Panc1 (cell line): ENCODE data around the gene ADK.

Experiments used
- CTCF ChIP-seq: fragments of 450-650 bp; IDR thresholded peaks from 2 replicates; pipeline ENCODE4 v1.5.1; 2017; ENCODE audit warnings: mild to moderate bottlenecking
- POLR2AphosphoS5 ChIP-seq: IDR thresholded peaks from 2 replicates; pipeline ENCODE4 v1.6.1; 2012; ENCODE audit warnings: mild to moderate bottlenecking, low read depth, low read length, moderate library complexity
- REST ChIP-seq, 2 experiments: IDR thresholded peaks; 2 replicates each; pipeline ENCODE4 v1.6.1; 2011 to 2012; ENCODE audit warnings: low read depth in 2 of 2, control low read depth in 1 of 2, low read length in 1 of 2, mild to moderate bottlenecking in 1 of 2, moderate library complexity in 1 of 2; ENCODE audit not compliant: insufficient read depth in 1 of 2

DNA sequence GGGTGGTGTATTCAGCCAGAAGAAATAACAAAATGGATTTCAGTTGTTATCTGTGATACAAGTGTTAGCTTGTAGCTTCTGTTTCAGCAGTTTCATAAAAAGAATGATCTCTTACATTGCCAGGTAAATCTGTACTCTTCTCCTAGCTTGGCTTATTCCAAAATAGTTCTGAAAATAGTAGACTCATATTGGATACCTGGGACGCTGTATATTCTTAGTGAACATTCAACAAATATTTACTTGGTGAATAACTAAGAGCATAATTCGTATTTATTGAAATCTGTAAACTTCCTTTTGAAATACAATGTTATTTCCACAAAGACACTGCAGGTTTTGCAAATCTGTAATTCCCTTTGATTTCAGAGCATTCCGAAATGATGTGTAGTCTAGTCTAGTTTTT is 249.2 kb downstream of the ADK start:
- no peak for TF ChIP-seq POLR2AphosphoS5
- no peak for TF ChIP-seq REST (IDR thresholded peaks at IDR 0.05; ENCODE audit: insufficient read depth in 1 of 2, low read depth in 2 of 2, low read length in 1 of 2)
- TF ChIP-seq CTCF, result no peak
